Suprapubic skin (tissue), 4 donors: ENCODE measurements around the gene FPR1. TPM values are rescaled to one million over a fixed set of nuclear protein-coding genes. Genes with fewer than 3 reads are reported as not detected.

ENCODE experiments used
- DNase-seq, 2 donors: peaks; one replicate each; pipeline ENCODE4 v3.0.0-alpha.2; 2019; ENCODE audit warnings: low spot score in 2 of 2
- H3K27ac ChIP-seq: fragments of 200-600 bp; sonication (generic); one replicate; pipeline ENCODE4 v1.5.1; 2019
- H3K27me3 ChIP-seq: fragments of 200-600 bp; sonication (generic); one replicate; pipeline ENCODE4 v1.5.1; 2019
- H3K36me3 ChIP-seq: fragments of 200-600 bp; sonication (generic); one replicate; pipeline ENCODE4 v1.5.1; 2019
- H3K4me1 ChIP-seq: fragments of 200-600 bp; sonication (generic); one replicate; pipeline ENCODE4 v1.5.1; 2019
- H3K4me3 ChIP-seq: fragments of 200-600 bp; sonication (generic); one replicate; pipeline ENCODE4 v1.5.1; 2019; ENCODE audit warnings: mild to moderate bottlenecking
- H3K9me3 ChIP-seq: fragments of 200-600 bp; sonication (generic); one replicate; pipeline ENCODE4 v1.5.1; 2019
- EP300 ChIP-seq: sonication (generic); formaldehyde crosslinking; IDR thresholded peaks from one replicate; pipeline ENCODE4 v1.6.1; 2017; ENCODE audit warnings: antibody characterized with exemption
- POLR2A ChIP-seq, 2 donors: fragments of 450-650 bp; IDR thresholded peaks; one replicate each; pipeline ENCODE4 v1.6.1; 2017; ENCODE audit warnings: antibody characterized with exemption in 2 of 2, mild to moderate bottlenecking in 2 of 2, moderate library complexity in 2 of 2
- POLR2AphosphoS5 ChIP-seq, 3 donors: sonication (generic); formaldehyde crosslinking; IDR thresholded peaks; one replicate each; pipeline ENCODE4 v1.6.1; 2017; ENCODE audit warnings: antibody characterized with exemption in 3 of 3
- WGBS: methylation state at CpG from one replicate; pipeline ENCODE4 v1.1.5; 2018; 5-methylcytosine and 5-hydroxymethylcytosine counted together
- total RNA-seq, 4 donors: library from RNA; depleted of rRNA; stranded (reverse); fragments of >200 nt; gene quantifications; one replicate each; pipeline ENCODE4 v1.1.0, GENCODE V29; 2016
- TF ChIP-seq, protein P1 (sequence below), 2 donors: fragments of 200-600 bp in 1 of 2; fragments of 450-650 bp in 1 of 2; sonication (generic) in 1 of 2; IDR thresholded peaks; one replicate each; pipeline ENCODE4 v1.5.1; 2016 to 2019; ENCODE audit warnings: antibody characterized with exemption in 2 of 2, mild to moderate bottlenecking in 1 of 2, moderate library complexity in 1 of 2

Gene FPR1
- total RNA-seq, 4 donors from 2014 or later, result 0.60 to 1.7 (median 1.0) TPM

DNA sequence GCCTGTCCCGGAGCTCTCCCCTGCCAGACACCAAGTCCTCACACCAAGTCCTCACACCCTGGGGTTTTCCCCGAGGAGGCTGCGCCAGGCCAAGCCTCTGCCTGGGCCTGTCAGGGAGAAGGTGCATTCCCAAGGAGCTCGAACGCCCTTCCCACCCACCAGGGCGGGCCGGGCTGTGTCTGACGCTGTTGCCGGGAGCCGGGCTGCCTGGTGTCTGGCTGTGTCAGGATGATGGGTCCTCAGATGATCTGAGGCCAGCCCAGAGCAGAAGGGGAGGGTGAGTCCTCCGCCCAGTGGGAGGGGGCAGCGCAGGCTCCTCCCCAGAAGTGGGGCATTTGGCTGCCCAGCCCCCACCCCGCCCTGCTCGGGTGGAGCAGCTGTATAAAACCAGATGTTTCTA lies 25.6 kb downstream of the FPR1 start:
- Histone ChIP-seq H3K27ac (peak overlapping the region; percentile 30), H3K9me3 (no peaks in the 10 kb centered on the region), H3K36me3 (no peaks in the 10 kb centered on the region), H3K27me3 (peaks cover 53% of the 10 kb centered on the region), H3K4me3 (no peak overlapping the region), H3K4me1 (peaks cover 43% of the 10 kb centered on the region)
- peak; percentile 87 to 90 for DNase-seq
- WGBS, result 17% methylated on average over 14 of the region's 14 CpGs
- TF ChIP-seq POLR2AphosphoS5 (IDR thresholded peaks at IDR 0.05) (peak in 1 of 3 donors; percentile 25), EP300 (no peak)

GRCh38 chr19:51724543-51724942 lies 27.1 kb downstream of the FPR1 start:
- 28% methylated on average over 15 of the region's 15 CpGs for WGBS
- Histone ChIP-seq H3K4me3 (no peak overlapping the region), H3K9me3 (no peaks in the 10 kb centered on the region), H3K36me3 (no peaks in the 10 kb centered on the region), H3K27me3 (peaks cover 57% of the 10 kb centered on the region), H3K27ac (peak overlapping the region; percentile 30), H3K4me1 (peaks cover 50% of the 10 kb centered on the region)
- peak in 1 of 2 donors; percentile 88 for DNase-seq
- TF ChIP-seq, protein P1, sequence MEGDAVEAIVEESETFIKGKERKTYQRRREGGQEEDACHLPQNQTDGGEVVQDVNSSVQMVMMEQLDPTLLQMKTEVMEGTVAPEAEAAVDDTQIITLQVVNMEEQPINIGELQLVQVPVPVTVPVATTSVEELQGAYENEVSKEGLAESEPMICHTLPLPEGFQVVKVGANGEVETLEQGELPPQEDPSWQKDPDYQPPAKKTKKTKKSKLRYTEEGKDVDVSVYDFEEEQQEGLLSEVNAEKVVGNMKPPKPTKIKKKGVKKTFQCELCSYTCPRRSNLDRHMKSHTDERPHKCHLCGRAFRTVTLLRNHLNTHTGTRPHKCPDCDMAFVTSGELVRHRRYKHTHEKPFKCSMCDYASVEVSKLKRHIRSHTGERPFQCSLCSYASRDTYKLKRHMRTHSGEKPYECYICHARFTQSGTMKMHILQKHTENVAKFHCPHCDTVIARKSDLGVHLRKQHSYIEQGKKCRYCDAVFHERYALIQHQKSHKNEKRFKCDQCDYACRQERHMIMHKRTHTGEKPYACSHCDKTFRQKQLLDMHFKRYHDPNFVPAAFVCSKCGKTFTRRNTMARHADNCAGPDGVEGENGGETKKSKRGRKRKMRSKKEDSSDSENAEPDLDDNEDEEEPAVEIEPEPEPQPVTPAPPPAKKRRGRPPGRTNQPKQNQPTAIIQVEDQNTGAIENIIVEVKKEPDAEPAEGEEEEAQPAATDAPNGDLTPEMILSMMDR (IDR thresholded peaks at IDR 0.05), result no peak
- no peak for TF ChIP-seq POLR2AphosphoS5 (IDR thresholded peaks at IDR 0.05)
- TF ChIP-seq POLR2A (IDR thresholded peaks at IDR 0.05), result no peak
- TF ChIP-seq EP300, result no peak

GRCh38 chr19:51722492-51722891 lies 29.2 kb downstream of the FPR1 start:
- H3K36me3 ChIP-seq, result no peaks in the 10 kb centered on the region
- 48% methylated on average over 2 of the region's 2 CpGs for WGBS
- no peak for DNase-seq
- peaks cover 69% of the 10 kb centered on the region for H3K27me3 ChIP-seq
- H3K4me3 ChIP-seq, result no peak overlapping the region
- no peak overlapping the region for H3K27ac ChIP-seq
- H3K9me3 ChIP-seq, result no peaks in the 10 kb centered on the region
- peaks cover 51% of the 10 kb centered on the region for H3K4me1 ChIP-seq
- TF ChIP-seq, protein P1 (IDR thresholded peaks at IDR 0.05), result no peak
- TF ChIP-seq POLR2AphosphoS5 (IDR thresholded peaks at IDR 0.05) (no peak), EP300 (no peak), POLR2A (IDR thresholded peaks at IDR 0.05) (no peak)

GRCh38 chr19:51721905-51722304 lies 29.8 kb downstream of the FPR1 start:
- Histone ChIP-seq H3K9me3 (no peaks in the 10 kb centered on the region), H3K4me1 (peaks cover 45% of the 10 kb centered on the region), H3K36me3 (no peaks in the 10 kb centered on the region), H3K4me3 (no peak overlapping the region), H3K27ac (no peak overlapping the region), H3K27me3 (peaks cover 67% of the 10 kb centered on the region)
- TF ChIP-seq EP300, result no peak
- TF ChIP-seq, protein P1 (IDR thresholded peaks at IDR 0.05), result no peak
- no peak for TF ChIP-seq POLR2A (IDR thresholded peaks at IDR 0.05)
- TF ChIP-seq POLR2AphosphoS5 (IDR thresholded peaks at IDR 0.05), result no peak
- WGBS, result 40% methylated on average over 7 of the region's 7 CpGs
- DNase-seq, result no peak

DNA sequence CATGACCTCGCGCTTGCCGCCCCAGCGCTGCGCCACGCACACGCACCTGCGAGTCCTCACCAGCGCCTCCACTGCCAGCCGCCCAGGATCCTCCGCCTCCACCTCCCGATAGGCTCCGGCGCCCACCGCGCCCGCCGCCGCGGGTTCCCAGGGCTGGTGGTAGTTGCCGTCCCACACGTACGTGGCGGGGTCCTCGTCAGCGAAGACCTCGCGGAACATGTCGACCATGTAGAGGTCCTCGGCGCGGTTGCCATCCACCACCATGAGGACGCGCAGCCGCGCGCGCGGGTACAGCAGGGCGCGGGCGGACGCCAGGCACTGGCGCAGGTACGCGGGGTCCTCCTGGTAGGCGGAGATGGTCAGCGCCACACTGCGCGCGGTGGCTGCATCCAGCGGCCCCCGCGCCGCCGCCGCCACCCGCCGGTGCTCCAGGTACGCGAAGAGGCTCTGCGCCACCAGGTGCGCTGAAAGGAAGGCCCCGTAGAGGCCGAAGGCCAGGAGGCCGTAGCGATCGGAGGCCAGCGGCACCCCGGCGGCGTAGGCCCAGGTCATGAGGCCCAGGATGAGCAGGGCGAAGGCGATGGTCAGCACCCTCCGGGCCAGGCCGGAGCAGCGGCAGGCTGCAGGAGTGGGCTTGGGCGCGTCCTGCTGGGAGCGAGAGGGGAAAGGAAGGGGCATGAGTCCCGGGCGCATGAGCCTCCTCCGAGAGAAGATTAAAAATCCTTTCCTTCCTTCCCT lies 32.3 kb downstream of the FPR1 start:
- Histone ChIP-seq H3K9me3 (no peaks in the 10 kb centered on the region), H3K27ac (no peak overlapping the region), H3K36me3 (no peaks in the 10 kb centered on the region), H3K27me3 (peaks cover 56% of the 10 kb centered on the region), H3K4me1 (peaks cover 21% of the 10 kb centered on the region), H3K4me3 (peak overlapping the region; percentile 26)
- no peak for DNase-seq
- TF ChIP-seq, protein P1 (IDR thresholded peaks at IDR 0.05), result no peak
- TF ChIP-seq EP300, result no peak
- TF ChIP-seq POLR2AphosphoS5 (IDR thresholded peaks at IDR 0.05), result no peak
- TF ChIP-seq POLR2A (IDR thresholded peaks at IDR 0.05), result no peak
- WGBS, result 46% methylated on average over 23 of the region's 83 CpGs
